Measurements from ENCODE around the gene MAU2.
"Not testable (repeated sequence)": the region's sequence is repeated elsewhere in the genome, so short reads cannot be mapped to it uniquely, and the experiment has no call there.

MAU2 gene

GRCh38 chr19:19384486-19384885 lies 63.9 kb downstream of the MAU2 start:
- no peak for DNase-seq (ENCODE audit: low spot score)

- peak; percentile 100 for DNase-seq (ENCODE audit: low spot score)
Observed at GRCh38 chr19:19385131-19385895, 64.7 kb downstream of the MAU2 start.

GRCh38 chr19:19385896-19386869 lies 65.6 kb downstream of the MAU2 start:
- DNase-seq (ENCODE audit: low spot score), result no peak

GRCh38 chr19:19387108-19387507 lies 66.5 kb downstream of the MAU2 start:
- no peak for DNase-seq (ENCODE audit: low spot score)

- DNase-seq (ENCODE audit: low spot score), result no peak
Observed at GRCh38 chr19:19388568-19389555, 68.2 kb downstream of the MAU2 start.

GRCh38 chr19:19389683-19390082 lies 69.1 kb downstream of the MAU2 start:
- not testable (repeated sequence) for DNase-seq (ENCODE audit: low spot score)

GRCh38 chr19:19394333-19394732 lies 73.7 kb downstream of the MAU2 start:
- DNase-seq (ENCODE audit: low spot score), result not testable (repeated sequence)

GRCh38 chr19:19399733-19400433 lies 79.3 kb downstream of the MAU2 start:
- no peak for DNase-seq (ENCODE audit: low spot score)

GRCh38 chr19:19402656-19403372 lies 82.2 kb downstream of the MAU2 start:
- DNase-seq (ENCODE audit: low spot score), result no peak

- no peak for DNase-seq (ENCODE audit: low spot score)
Observed at GRCh38 chr19:19403373-19403901, 82.8 kb downstream of the MAU2 start.

GRCh38 chr19:19404879-19405860 lies 84.5 kb downstream of the MAU2 start, which contains the start of gene GATAD2A:
Gene GATAD2A (plus strand): TSS chr19:19405675. CDS start chr19:19465346, 59,671 bp downstream.
- DNase-seq (ENCODE audit: low spot score), result peak; percentile 94

- DNase-seq (ENCODE audit: low spot score), result no peak
Observed at GRCh38 chr19:19405971-19406877, 85.6 kb downstream of the MAU2 start.

GRCh38 chr19:19406878-19407632 lies 86.4 kb downstream of the MAU2 start:
- DNase-seq (ENCODE audit: low spot score), result peak; percentile 73

- no peak for DNase-seq (ENCODE audit: low spot score)
Observed at GRCh38 chr19:19407633-19407930, 87.0 kb downstream of the MAU2 start.

All from pons (tissue), 1 donor.